ENCODE results near the gene FZD4.

FZD4 gene

GRCh38 chr11:86900162-86900561, 55.0 kb downstream of the FZD4 start:
- no peak overlapping the region for H3K4me3 ChIP-seq (ENCODE audit: low read depth in 1 of 2, low read length in 2 of 2)
- H3K4me1 ChIP-seq (ENCODE audit: insufficient read depth, low read length) = peaks cover 5% of the 10 kb centered on the region
- no peaks in the 10 kb centered on the region for H3K27me3 ChIP-seq (ENCODE audit: control insufficient read depth in 1 of 2, insufficient read depth in 2 of 2, low read length in 2 of 2)
- no peak overlapping the region for H3K27ac ChIP-seq (ENCODE audit: low read depth, low read length)
- no peaks in the 10 kb centered on the region for H3K36me3 ChIP-seq (ENCODE audit: insufficient read depth, low read length)
- no peak overlapping the region for H3K9ac ChIP-seq (ENCODE audit: low read length)
- no peaks in the 10 kb centered on the region for H3K9me3 ChIP-seq (ENCODE audit: low read length)

- no peak overlapping the region for H3K9ac ChIP-seq (ENCODE audit: low read length)
- H3K27ac ChIP-seq (ENCODE audit: low read depth, low read length) = no peak overlapping the region
- H3K4me3 ChIP-seq (ENCODE audit: low read depth in 1 of 2, low read length in 2 of 2) = no peak overlapping the region
- peaks cover 5% of the 10 kb centered on the region for H3K4me1 ChIP-seq (ENCODE audit: insufficient read depth, low read length)
- no peaks in the 10 kb centered on the region for H3K27me3 ChIP-seq (ENCODE audit: control insufficient read depth in 1 of 2, insufficient read depth in 2 of 2, low read length in 2 of 2)
- no peaks in the 10 kb centered on the region for H3K9me3 ChIP-seq (ENCODE audit: low read length)
- H3K36me3 ChIP-seq (ENCODE audit: insufficient read depth, low read length) = no peaks in the 10 kb centered on the region
Observed at GRCh38 chr11:86898689-86899088, 56.5 kb downstream of the FZD4 start.

GRCh38 chr11:86896441-86896841, 58.8 kb downstream of the FZD4 start:
- H3K36me3 ChIP-seq (ENCODE audit: insufficient read depth, low read length) = no peaks in the 10 kb centered on the region
- no peak overlapping the region for H3K27ac ChIP-seq (ENCODE audit: low read depth, low read length)
- peaks cover 5% of the 10 kb centered on the region for H3K4me1 ChIP-seq (ENCODE audit: insufficient read depth, low read length)
- H3K9ac ChIP-seq (ENCODE audit: low read length) = no peak overlapping the region
- H3K27me3 ChIP-seq (ENCODE audit: control insufficient read depth in 1 of 2, insufficient read depth in 2 of 2, low read length in 2 of 2) = no peaks in the 10 kb centered on the region
- H3K9me3 ChIP-seq (ENCODE audit: low read length) = no peaks in the 10 kb centered on the region
- H3K4me3 ChIP-seq (ENCODE audit: low read depth in 1 of 2, low read length in 2 of 2) = no peak overlapping the region

All from muscle layer of colon (tissue), 2 donors.